CD1c-positive myeloid dendritic cell (primary cell): ENCODE measurements around the gene POU3F3.

Experiments
- DNase-seq: peaks from one replicate; pipeline ENCODE4 v3.0.0-alpha.2; 2016; ENCODE audit errors: extremely low spot score

POU3F3 gene

DNA sequence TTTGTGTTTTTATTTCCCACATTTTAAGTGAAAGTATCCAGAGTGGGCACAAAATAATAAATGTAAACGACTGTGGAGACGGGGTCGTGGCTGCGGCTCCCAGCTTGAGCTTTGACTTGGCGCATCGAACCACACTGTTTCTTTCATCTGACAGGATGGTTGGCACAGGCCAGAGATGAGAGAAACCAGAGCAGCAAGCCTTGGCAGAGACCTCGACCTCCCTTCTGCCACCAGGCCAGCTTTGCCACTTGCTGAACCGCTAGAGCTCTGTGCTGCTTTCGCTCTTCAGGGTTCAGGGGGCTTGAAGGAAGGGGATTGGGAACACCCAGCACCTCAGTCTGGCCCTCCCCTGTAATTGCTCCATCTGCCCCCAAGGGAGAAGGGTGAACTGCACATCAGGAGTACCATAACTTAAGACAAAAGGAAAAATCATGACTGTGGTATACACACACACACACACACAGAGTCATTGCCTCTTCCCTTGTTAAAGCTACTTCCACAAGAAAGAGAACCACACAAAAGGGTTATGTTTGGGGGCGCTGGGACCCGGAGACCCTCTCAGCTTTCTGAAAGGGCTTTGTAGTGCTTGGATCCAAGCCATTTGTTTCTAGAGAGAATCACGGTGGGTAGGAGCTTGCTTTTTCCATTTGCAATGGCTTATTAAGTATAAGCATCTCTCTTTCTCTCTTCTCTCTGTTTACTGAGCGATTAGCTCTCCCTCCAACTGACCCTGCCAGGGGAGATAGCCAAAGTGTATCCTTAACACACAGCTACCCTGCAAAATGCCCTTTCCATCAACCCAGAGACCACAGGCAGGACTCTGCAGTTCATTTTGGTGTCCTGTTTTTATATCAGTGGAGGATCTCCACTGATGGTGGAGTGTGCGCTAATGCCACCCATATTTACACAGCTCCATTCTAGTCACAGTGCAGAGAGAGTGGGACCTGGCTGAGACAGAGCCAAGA, 23.0 kb downstream of the POU3F3 start:
- DNase-seq: no peak

DNA sequence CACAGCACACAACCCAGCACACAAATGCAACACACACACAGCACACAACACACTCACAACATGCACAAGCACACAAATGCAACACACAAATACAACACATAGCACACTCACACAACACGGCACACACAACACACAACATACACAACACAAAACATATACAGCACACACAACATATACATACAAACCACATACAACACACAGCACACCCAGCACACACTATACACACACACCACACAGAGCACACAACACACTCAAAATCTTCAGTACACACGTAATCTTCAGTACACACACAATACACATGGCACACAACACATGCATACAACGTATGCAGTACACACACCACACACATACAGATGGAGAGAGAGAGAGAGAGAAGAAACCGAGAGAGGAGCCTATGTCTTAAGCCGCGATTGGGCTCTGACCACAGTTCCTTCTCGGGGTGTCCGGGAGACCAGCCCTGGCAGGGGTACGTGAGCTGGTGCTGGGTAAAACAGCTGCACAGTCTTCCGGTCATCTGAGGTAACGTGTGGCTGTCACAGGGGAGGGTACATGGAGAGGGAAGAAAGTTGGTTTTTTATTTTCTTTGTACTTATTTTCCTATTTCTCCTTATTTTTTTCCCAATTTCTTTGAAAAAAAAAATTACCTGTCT, 25.1 kb downstream of the POU3F3 start:
- DNase-seq: no peak

DNA sequence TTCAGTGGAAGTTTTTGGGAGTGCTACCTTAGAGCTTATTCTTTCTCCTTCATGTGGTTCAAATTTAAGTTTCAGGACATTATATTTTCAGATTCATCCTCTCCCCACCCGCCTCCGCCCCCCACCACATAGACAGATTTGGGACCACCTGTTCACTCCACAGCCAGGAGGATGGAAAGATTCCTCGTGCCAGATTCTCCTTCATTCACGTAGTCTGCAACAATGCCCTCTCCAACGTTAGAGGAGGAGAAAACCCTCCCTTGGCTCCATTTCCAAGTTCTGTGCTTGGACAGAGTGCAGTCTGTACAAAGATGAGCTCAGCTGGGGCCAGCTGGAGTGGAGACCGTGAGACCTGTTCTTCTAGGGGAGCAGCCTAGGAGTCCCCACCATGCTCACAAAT, 26.2 kb downstream of the POU3F3 start:
- no peak for DNase-seq

DNA sequence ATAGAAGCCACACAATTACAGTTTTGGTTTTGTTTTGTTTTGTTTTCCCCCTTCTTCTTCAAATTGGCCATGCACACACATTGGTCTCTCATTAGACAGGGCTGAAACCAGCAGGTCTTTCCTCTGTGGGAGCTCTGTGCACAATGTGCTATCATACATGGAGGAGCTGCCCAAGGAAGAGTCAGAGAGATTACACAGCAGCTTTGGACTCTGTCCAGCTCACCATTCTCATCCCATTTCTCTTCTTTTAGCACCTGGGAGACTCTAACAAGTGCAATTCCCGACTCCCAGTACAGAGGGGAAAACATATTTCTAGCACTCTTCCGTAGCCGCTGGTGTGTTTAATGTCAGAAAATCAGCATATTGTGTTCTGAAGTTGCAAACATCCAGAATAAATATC, 29.4 kb downstream of the POU3F3 start:
- no peak for DNase-seq

DNA sequence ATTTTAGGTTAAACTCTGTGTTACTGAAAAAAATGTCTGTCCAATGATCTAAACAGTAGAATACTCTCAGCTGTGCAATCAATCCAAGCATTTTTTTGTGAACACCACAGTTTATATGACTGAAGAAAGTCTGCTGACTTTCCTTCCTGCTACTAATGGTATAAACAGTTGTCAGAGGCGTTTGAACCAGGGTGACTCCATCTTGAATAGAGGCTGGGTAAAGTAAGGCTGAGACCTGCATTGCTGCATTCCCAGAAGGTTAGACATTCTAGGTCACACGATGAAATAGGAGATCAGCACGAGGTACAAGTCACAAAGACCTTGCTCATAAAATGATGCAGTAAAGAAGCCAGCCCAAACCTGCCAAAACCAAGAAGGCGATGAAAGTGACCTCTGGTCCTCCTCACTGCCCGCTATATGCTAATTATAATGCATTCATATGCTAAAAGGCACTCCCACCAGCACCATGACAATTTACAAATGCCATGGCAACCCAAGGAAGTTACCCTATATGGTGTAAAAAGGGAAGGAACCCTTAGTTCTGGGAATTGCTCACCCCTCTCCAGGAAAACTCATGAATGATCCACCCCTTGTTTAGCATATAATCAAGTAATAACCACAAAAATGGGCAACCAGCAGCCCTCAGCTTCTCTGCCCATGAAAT, 31.3 kb downstream of the POU3F3 start:
- DNase-seq: no peak

DNA sequence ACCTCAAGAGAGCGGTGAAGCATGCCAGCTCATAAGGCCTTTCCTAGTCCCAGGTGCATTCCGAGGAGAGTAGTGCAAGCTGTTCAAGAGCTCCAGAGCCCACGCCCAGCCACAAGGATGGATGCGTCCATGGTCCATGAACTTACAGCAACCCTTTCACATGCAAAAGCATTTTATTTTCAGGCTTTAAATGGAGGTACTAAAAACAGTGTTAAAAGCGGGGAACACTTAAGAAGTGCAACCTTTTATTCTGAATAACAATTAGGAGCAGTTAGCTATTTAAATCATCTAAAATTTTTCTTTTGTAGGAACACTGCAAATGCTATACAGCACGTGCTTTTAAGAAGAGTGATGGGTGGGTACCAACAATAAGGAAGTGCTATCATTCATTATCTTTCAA, 33.8 kb downstream of the POU3F3 start:
- DNase-seq: no peak

GRCh38 chr2:104888489-104889258, 34.8 kb downstream of the POU3F3 start:
- no peak for DNase-seq

GRCh38 chr2:104889291-104889959, 35.5 kb downstream of the POU3F3 start:
- peak; percentile 61 for DNase-seq

GRCh38 chr2:104889960-104890684, 36.2 kb downstream of the POU3F3 start:
- DNase-seq: no peak

DNA sequence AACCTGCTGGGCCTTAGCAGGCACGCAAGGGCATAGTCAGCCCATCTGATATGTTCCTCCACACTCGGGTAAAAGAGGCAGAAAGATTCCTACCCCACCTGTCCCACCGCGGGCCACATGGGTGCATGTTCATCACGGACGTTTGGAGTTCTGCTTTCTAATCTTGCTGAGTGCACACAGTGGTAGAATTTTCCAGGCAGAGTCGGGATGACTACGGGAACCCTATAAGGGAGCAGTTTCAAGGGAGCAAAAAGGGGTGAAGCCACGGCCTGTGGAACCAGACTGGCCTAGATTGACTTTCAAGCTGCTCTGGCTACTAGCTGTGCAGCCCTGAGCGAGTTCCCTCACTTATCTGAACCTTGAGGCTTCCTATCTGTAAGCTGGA, 36.8 kb downstream of the POU3F3 start:
- DNase-seq: no peak

- no peak for DNase-seq
These were observed 37.2 kb downstream of the POU3F3 start for GRCh38 chr2:104891145-104891544.

DNA sequence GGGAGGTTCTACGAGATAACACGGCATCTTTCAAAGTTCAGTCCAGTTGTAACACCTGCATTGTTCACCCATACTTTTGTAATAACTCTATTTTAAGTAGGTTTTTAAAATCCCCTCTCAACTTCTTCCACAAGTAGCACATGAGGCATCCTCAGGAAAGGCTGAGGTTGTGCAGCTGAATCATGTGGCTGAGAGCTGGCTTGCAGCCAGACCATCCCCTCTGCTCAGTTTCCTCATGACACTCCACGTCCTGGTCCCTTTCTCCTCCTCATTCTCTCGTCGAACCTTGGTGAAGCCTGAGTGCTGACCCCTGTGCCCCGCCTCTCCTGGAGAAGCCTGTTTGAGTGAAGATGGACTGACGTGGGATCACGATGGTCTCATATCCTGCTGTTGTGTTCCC, 42.5 kb downstream of the POU3F3 start:
- no peak for DNase-seq

GRCh38 chr2:104897515-104898184, 43.7 kb downstream of the POU3F3 start:
- DNase-seq: no peak

GRCh38 chr2:104900608-104901007, 46.7 kb downstream of the POU3F3 start:
- DNase-seq: no peak

DNA sequence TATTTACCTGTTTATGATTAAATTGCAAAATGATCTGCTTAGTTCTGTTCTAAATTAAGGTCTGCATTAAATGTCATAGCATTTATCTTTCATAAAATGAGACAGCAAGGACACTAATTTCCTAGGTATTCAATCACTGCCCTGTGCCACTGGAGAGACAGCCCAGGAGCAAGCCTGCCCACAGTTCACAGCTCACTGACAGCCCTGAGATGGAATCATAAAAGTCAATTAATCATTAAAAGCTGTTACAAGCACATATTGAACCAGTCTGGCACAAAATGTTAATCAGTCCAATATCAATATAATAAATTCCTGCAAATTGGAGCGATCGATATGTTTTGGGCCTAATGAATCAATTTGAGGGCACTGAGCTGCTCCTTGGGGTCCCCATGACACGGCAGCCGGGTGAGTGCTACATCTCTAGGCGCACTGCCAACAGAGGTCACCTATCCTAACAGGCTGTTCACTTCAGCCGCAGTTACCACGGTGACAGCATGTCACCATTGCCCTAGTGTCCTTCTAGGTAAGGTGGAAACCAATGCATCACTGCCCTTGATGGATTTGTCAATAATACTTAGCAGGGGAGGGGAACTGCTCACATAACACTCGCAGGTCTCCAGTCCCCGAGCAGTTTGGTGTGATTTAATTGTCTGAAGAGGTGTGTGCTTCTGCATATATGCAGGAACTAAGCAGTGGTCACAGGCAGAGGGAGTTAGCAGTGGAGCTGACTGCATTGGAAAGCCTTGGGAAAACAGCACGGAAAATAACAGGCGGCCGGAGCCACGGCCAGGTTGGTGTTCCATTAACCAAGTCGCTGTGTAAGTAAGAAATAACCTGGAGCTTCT, 47.3 kb downstream of the POU3F3 start:
- DNase-seq: no peak

GRCh38 chr2:104902317-104902716, 48.4 kb downstream of the POU3F3 start:
- no peak for DNase-seq
